Tibial nerve (tissue), 4 donors: ENCODE measurements around the gene ZNF805.

Source experiments
- EP300 ChIP-seq, 2 donors: sonication (generic); formaldehyde crosslinking; IDR thresholded peaks; one replicate each; pipeline ENCODE4 v1.6.1; 2017; ENCODE audit warnings: antibody characterized with exemption in 2 of 2, mild to moderate bottlenecking in 1 of 2
- POLR2A ChIP-seq, 2 donors: fragments of 450-650 bp; IDR thresholded peaks; one replicate each; pipeline ENCODE4 v1.6.1; 2017; ENCODE audit warnings: antibody characterized with exemption in 2 of 2, mild to moderate bottlenecking in 2 of 2, moderate library complexity in 2 of 2
- TF ChIP-seq, protein P1 (sequence below), 5 experiments: fragments of 200-600 bp in 3 of 5; fragments of 450-650 bp in 2 of 5; sonication (generic) in 3 of 5; IDR thresholded peaks; one replicate each; pipeline ENCODE4 v1.5.1; 2016 to 2019; ENCODE audit warnings: antibody characterized with exemption in 5 of 5, mild to moderate bottlenecking in 3 of 5, moderate library complexity in 2 of 5

- TF ChIP-seq, protein P1, sequence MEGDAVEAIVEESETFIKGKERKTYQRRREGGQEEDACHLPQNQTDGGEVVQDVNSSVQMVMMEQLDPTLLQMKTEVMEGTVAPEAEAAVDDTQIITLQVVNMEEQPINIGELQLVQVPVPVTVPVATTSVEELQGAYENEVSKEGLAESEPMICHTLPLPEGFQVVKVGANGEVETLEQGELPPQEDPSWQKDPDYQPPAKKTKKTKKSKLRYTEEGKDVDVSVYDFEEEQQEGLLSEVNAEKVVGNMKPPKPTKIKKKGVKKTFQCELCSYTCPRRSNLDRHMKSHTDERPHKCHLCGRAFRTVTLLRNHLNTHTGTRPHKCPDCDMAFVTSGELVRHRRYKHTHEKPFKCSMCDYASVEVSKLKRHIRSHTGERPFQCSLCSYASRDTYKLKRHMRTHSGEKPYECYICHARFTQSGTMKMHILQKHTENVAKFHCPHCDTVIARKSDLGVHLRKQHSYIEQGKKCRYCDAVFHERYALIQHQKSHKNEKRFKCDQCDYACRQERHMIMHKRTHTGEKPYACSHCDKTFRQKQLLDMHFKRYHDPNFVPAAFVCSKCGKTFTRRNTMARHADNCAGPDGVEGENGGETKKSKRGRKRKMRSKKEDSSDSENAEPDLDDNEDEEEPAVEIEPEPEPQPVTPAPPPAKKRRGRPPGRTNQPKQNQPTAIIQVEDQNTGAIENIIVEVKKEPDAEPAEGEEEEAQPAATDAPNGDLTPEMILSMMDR (IDR thresholded peaks at IDR 0.05): no peak
- TF ChIP-seq POLR2A (IDR thresholded peaks at IDR 0.05) (no peak), EP300 (IDR thresholded peaks at IDR 0.05) (no peak)
Observed at GRCh38 chr19:57242821-57243220, 2.4 kb downstream of the ZNF805 start.
